Fibroblast of the conjunctiva (primary cell): ENCODE results near the gene PSMD2.

Source experiments
- DNase-seq: peaks from one replicate; pipeline ENCODE4 v3.0.0-alpha.2; 2010; ENCODE audit warnings: low read depth

The PSMD2 gene

GRCh38 chr3:184282941-184283340, 16.1 kb upstream of the PSMD2 start:
- DNase-seq: no peak

GRCh38 chr3:184283681-184284080, 15.4 kb upstream of the PSMD2 start:
- DNase-seq: no peak

DNA sequence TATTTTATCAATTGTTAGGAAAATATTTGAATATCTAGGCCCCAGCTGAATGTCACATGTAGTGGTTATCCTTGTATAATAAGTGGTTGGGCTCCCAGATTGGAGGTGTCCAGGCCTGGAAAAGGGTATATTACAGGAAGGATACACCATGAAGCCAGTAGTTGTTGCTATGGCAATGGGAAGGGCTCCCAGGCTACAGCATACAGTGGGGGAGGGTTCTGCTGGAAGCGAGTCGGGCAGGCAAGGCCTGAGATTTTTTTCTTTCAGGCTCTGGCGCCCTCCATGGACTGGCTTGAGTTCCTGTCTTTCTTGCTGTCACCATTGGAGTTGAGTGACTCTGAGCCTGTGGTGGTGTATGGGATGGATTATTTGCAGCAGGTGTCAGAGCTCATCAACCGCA, 14.3 kb upstream of the PSMD2 start:
- DNase-seq: peak; percentile 46

DNA sequence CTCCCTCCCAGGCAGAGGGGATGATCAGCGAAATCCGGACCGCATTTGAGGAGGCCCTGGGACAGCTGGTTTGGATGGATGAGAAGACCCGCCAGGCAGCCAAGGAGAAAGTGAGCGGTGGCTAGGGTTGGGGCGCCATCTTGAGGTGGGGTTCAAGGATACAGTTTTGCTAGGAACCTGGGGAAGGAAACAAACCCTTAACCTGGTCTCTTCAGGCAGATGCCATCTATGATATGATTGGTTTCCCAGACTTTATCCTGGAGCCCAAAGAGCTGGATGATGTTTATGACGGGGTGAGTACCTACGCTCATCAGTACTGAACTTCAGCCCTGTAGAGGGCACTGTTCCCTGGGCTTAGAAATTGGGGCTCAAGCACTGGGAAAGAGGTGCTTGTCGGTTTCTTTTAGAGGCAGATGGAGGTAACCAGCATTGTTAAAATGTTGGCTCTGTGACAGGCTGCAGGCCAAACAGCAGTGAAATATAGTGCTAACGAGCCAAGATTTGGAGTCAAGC, 9.6 kb upstream of the PSMD2 start:
- DNase-seq: no peak

GRCh38 chr3:184290331-184290730, 8.7 kb upstream of the PSMD2 start:
- no peak for DNase-seq

DNA sequence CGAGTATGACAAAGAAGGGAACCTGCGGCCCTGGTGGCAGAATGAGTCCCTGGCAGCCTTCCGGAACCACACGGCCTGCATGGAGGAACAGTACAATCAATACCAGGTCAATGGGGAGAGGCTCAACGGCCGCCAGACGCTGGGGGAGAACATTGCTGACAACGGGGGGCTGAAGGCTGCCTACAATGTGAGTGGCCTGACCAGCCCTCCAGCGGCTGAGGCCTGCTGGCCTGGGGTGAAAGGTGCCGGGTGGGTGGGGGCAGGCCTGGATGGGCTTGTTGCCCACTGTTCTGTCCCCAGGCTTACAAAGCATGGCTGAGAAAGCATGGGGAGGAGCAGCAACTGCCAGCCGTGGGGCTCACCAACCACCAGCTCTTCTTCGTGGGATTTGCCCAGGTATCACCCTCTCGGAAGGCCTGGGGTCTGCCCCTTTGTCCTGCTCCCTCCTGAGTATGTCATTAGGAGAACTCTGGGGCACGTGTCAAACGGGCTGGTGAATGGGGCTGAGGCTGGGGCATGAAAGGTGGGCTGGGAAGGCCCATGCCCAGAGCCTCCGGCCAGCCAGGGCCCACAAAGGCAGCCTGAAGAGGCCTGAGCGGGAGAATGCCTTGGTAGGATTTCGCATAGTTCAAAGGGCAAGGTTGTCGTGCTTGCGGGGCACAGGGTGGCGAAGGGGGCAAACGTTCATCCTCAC, 7.8 kb upstream of the PSMD2 start:
- DNase-seq: no peak

GRCh38 chr3:184291738-184292445, 7.1 kb upstream of the PSMD2 start:
- no peak for DNase-seq

- DNase-seq: no peak
Measured at GRCh38 chr3:184295771-184296170, 3.3 kb upstream of the PSMD2 start.

GRCh38 chr3:184296616-184297015, 2.4 kb upstream of the PSMD2 start:
- no peak for DNase-seq

GRCh38 chr3:184299488-184300377, 692 bp downstream of the PSMD2 start:
- DNase-seq: no peak

GRCh38 chr3:184300378-184300720, 1.3 kb downstream of the PSMD2 start:
- no peak for DNase-seq

DNA sequence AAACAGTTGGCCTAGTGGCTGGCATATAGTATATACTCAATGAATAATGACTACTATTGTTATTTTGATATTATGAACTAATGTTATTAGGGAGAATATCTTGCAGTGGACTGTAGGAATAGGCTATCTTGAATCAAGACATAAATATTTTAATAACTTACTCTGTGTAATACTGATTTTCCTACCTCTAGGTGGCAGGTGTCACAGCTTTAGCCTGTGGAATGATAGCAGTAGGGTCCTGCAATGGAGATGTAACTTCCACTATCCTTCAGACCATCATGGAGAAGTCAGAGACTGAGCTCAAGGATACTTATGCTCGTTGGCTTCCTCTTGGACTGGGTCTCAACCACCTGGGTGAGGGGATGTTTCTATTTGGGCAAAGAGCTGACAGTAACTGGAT, 6.5 kb downstream of the PSMD2 start:
- DNase-seq: no peak

DNA sequence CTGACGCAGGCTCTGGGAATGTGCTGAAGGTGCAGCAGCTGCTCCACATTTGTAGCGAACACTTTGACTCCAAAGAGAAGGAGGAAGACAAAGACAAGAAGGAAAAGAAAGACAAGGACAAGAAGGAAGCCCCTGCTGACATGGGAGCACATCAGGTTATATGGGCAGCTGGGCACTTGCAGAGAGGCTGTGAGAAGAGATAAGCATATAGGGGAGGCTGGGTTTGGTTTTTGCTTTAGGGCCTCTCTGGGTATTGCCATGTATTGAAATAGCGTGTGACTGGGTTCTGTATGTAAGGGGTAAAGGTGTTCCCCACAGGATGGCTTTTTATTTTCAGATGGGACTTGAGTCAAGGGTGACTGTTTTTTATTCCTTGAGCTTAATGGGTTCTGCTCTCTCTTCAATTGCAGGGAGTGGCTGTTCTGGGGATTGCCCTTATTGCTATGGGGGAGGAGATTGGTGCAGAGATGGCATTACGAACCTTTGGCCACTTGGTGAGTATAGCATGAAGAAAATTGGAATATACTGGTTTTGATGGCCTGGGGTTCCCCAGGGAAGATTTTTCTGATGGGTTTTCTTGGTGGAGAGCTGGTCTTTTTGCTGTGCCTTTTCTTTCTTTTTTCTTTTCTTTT, 7.4 kb downstream of the PSMD2 start:
- DNase-seq: no peak

- DNase-seq: no peak
Measured at GRCh38 chr3:184307915-184308314, 8.9 kb downstream of the PSMD2 start.

- no peak for DNase-seq
Measured at GRCh38 chr3:184308744-184309143, 9.7 kb downstream of the PSMD2 start.

- no peak for DNase-seq
Measured at GRCh38 chr3:184311633-184312032, 12.6 kb downstream of the PSMD2 start.

- DNase-seq: peak; percentile 90
Measured at GRCh38 chr3:184314363-184314699, 15.3 kb downstream of the PSMD2 start, which contains the start of gene EIF4G1. Gene EIF4G1 (plus strand): TSS chr3:184314606. CDS start chr3:184315797, 1,191 bp downstream.

DNA sequence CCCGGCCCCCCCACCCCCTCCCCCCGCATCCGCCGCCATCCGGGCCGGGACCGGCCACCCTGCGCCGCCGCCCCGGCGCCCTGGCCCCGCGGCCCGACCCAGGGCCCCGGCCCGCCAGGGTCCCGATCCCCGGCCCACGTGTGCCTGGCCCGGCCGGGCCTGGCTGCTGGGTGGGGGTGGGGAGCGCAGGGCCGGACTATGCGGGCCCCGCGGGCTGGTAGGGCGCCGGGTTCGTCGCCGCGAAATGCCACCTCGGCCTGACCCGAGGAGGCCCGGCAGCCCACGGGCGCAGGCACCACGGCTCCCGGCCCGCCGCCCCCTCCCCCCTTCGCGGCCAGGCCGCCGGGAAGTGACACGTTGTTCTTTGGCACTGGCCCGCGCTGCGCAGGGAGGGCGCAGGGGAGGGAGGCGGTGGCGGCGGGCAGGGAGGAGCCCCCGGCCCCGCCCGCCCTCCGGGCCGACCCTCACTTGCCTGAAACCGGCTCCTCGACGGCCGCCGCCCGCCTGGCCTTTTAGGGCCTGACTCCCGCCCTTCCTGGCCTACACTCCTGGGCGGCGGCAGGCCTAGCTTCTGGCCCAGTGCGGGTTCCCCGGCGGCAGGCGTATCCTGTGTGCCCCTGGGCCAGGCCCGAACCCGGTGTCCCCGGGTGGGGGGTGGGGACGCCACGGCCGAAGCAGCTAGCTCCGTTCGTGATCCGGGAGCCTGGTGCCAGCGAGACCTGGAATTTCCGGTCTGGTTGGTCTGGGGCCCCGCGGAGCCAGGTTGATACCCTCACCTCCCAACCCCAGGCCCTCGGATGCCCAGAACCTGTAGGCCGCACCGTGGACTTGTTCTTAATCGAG, 15.9 kb downstream of the PSMD2 start:
- peak; percentile 66 for DNase-seq

GRCh38 chr3:184315543-184315867, 16.5 kb downstream of the PSMD2 start:
- no peak for DNase-seq

DNA sequence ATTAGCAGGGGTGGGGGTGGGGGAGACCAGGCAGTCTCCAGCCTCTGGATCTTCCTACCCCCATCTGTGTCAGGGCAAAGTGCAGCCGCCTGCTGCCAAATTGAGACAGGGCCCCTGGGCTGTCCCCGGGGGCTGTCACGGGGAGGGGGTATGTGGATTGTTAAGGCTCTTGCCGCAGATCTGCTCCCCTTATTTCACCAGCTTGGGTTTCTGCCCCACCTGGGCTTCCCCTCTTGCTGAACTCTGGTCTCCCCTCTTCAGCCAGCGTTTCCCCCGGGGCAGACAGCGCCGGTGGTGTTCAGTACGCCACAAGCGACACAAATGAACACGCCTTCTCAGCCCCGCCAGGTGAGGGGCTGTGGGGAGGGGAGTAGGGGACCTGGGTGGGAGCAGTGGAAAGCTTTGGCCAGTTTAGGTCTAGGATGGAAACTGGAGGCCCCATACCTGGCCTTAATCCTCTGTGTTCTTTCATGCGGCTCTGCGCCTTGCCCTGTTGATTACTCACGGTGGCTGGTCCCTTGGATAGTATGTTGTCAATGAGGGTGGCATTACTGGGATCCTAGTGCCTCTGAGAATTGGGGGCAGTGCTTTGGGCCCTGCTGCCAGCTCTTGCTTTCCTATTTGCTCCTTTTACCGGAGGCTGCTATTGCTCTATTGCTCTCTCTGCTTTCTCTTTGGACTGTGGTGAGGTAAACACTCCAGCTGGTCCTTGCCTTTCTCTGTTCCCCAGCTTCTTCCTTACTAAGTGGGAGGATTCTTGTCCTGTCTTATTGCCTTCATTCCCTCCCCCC, 17.0 kb downstream of the PSMD2 start:
- no peak for DNase-seq

DNA sequence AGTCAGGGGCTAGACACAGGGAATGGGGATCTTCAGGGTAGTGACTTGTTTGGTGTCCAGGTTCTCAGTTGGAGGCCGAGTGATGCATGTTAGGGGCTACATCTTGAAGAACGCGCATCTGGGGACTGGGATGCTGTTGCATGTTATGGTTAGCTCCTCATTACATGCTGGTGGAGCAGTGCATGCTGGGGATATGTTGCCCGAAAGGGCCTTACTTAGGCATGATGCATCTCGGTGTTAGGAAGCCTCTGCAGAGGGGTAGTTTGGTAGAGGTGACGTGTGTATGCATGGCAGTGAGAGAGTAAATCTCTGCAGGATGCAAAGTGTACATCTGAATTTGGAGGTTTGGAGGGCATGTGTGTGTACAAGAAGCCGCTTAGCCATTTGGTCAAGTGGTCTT, 17.8 kb downstream of the PSMD2 start:
- no peak for DNase-seq
